CD4-positive, alpha-beta T cell treated with Interleukin-17A for 1 hour (primary cell): Measurements from ENCODE around the gene MCM3.

Experiments used
- DNase-seq: peaks from one replicate; pipeline ENCODE4 v3.0.0-alpha.2; 2020

Gene MCM3

GRCh38 chr6:52245425-52245824 is 39.1 kb downstream of the MCM3 start:
- no peak for DNase-seq

GRCh38 chr6:52244400-52244799 is 40.1 kb downstream of the MCM3 start, which contains the start of gene IL17F:
TSS of gene IL17F (minus strand) at chr6:52244500. CDS start at chr6:52244429, 71 bp downstream.
- no peak for DNase-seq

GRCh38 chr6:52243282-52243893 is 41.2 kb downstream of the MCM3 start:
- no peak for DNase-seq

DNA sequence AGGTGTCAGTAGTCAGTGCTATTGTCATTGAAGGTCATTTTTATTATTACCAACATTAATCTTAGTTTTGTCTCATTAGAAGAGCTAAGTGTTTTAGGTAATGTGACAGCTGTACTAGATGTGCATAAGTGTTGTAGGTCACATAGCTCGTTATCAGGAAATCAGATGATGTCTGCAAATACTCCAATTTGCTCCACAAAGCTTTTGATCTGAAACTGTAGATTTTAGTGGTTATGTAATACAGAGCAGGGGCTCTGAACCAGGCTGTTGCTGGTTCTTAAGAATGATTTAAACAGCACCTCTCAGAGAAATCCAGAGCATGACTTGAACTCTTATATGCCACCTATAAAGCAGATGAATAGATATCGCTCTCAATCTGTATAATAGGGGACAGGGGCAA is 42.7 kb downstream of the MCM3 start:
- DNase-seq: no peak

GRCh38 chr6:52233975-52234823 is 50.3 kb downstream of the MCM3 start:
- DNase-seq: no peak

DNA sequence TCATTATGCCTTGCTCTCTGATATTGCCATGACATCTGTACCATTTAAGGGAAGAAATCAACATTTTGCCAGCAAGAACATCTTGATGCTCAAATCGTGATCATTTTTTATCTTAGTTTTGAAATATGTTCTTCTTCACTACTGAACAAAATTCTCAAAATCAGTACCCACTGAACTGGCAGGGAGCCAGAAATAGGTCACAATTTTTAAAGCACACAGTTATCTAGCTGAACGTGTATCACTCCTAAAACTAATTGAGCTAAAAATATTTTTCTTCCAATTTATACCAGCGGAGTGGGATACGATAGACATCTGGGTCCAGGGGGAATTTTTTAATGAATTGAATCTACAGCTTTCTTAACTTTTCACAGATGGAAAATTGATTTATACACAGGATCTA is 51.5 kb downstream of the MCM3 start:
- DNase-seq: no peak

DNA sequence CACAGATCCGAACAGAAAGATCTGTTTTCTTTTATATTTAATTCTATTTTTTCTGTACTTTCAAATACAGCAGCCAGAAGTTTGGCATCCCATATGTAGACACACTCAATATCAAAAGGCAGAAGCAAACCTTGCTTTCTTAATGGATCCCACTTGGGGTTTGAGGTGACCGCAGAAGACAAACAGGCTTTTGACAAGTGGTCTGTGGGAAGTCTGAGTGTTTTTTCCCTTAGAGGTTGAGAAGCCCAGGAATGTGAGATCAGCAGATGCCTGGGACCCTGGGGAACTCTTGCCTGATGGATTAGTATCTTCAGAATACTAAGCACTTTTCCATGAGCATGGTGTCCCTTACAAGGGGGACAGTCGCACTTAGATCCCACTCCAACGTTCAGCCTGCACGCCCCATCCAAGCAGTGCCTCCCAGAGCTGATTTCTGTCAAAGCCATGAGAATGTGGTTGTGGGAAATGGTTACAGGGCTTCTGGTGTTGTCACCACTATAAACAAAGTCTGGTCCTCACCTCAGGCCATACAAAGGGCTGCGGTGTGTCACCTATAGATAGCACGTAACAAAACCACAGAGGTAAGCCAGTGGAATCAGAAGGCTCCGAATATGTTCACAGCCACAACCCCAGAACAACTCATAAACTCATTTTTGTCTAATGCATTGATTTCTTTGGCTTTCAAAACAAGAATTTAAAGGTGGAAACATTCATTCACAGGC is 53.0 kb downstream of the MCM3 start:
- peak; percentile 7 for DNase-seq

DNA sequence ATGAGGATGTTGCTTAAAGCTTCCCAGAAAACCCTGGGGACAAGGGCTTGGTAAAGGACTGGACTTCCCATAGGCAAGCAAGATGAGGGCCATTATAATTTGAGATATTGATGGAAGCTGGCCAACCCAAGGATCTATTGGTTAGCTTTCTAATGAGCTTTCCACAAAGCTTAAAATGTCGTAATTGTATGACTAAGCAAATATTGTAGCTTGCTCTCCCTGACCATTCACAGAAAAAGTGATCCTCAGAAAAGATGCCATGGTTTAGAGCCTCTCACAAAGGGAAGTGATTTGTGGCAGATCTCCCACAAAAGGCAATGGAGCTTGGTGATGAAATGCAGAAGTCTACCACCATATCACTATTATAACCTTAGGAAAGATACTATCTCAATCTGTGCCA is 53.9 kb downstream of the MCM3 start:
- no peak for DNase-seq

GRCh38 chr6:52227495-52227894 is 57.0 kb downstream of the MCM3 start:
- peak; percentile 10 for DNase-seq

DNA sequence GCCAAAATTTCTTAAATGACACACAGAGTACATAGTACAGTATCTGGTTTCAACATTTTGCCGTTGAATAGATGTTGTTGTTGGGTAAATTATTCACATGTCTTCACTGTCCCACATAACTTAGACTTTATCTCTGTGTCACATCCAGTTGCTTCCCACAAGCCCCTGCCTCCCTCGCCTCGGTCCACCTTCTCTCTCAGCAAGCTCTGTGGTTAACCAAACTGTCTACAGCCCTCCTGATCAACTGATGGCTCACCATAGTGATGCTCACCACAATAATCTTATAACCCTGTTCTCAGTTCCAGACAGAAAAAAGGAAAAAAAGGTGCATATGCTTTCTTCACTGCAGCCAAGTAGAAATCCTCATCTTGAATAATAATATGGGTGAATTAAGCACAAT is 63.2 kb downstream of the MCM3 start:
- DNase-seq: peak; percentile 6

DNA sequence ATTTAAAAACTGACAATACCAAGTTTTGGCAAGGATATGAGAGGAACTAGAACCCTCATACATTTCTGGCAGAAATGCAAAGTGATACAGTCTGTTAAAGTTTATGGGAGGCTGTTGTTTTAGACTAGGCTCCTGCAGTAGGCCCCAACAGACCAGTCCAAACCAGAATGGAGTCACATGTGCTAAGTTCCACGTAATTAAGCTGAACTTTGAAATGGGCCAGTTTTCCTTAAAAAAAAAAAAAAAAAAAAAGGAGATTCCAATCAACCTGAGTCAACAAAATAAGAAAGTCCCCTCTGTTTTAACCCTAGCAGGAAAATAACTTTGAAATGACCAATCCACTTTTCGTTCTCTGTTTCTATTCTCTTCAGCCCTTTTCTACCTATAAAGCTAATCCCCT is 66.8 kb downstream of the MCM3 start:
- DNase-seq: no peak

GRCh38 chr6:52216932-52217575 is 67.5 kb downstream of the MCM3 start:
- no peak for DNase-seq

DNA sequence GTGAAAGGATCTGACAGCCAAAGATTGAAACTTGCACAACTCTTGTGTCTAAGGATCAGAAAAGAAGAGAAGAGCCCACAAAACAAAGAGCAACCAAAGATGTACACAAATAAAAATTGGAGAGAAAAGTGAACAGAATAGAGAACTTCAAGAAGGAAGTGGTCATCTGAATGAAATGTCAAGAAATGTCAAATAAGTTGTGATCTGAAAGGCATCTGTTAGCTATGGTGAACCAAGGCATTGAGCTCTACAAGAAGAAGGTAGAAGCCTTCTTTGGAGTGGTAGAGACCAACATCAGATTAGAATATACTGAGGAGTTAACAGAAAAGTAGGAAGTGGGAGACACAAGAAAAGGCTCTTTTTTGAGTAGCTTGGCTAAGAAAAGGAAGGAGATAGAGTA is 68.8 kb downstream of the MCM3 start:
- DNase-seq: no peak
